Neural cell (in vitro differentiated cells): Measurements from ENCODE around the gene TMEM208.

Experiments used
- CTCF ChIP-seq: fragments of 450-650 bp; IDR thresholded peaks from 2 replicates; pipeline ENCODE4 v1.5.1; 2014; ENCODE audit warnings: antibody characterized with exemption, mild to moderate bottlenecking, moderate library complexity; ENCODE audit not compliant: poor library complexity, severe bottlenecking
- EP300 ChIP-seq: fragments of 450-650 bp; conservative IDR thresholded peaks from 2 replicates; pipeline ENCODE4 v1.6.1; 2014; ENCODE audit warnings: antibody characterized with exemption, mild to moderate bottlenecking, moderate library complexity; ENCODE audit not compliant: poor library complexity, severe bottlenecking
- EZH2 ChIP-seq: fragments of 200-600, 300-800 bp; shearing (Covaris generic), sonication (generic); IDR thresholded peaks from 2 replicates; pipeline ENCODE4 v1.6.1; 2014; ENCODE audit warnings: antibody characterized with exemption, low read length, borderline replicate concordance, mild to moderate bottlenecking; ENCODE audit not compliant: insufficient read depth, poor library complexity, severe bottlenecking
- POLR2AphosphoS5 ChIP-seq: IDR thresholded peaks from 2 replicates; pipeline ENCODE4 v1.6.1; 2012
- RAD21 ChIP-seq: fragments of 450-650 bp; conservative IDR thresholded peaks from 2 replicates; pipeline ENCODE4 v1.6.1; 2014; ENCODE audit warnings: antibody characterized with exemption, mild to moderate bottlenecking, moderate library complexity
- SMC3 ChIP-seq: fragments of 450-650 bp; conservative IDR thresholded peaks from 2 replicates; pipeline ENCODE4 v1.6.1; 2014; ENCODE audit warnings: antibody characterized with exemption, mild to moderate bottlenecking, moderate library complexity; ENCODE audit not compliant: poor library complexity
- TAF1 ChIP-seq: IDR thresholded peaks from 2 replicates; pipeline ENCODE4 v1.6.1; 2012; ENCODE audit warnings: low read depth

- no peak for TF ChIP-seq CTCF
- TF ChIP-seq POLR2AphosphoS5 = no peak
- no peak for TF ChIP-seq SMC3
- TF ChIP-seq EZH2 = no peak
- no peak for TF ChIP-seq EP300
- TF ChIP-seq RAD21 = no peak
- TF ChIP-seq TAF1 = no peak
Measured at GRCh38 chr16:67277999-67278772, 51.3 kb downstream of the TMEM208 start.
